Embryonic facial prominence (tissue), 1 donor: ENCODE measurements around the gene DMPK.
"Not testable (repeated sequence)": the region's sequence is repeated elsewhere in the genome, so short reads cannot be mapped to it uniquely, and the experiment has no call there.

Experiments used
- DNase-seq: peaks from one replicate; pipeline ENCODE4 v3.0.0-alpha.2; 2016; ENCODE audit errors: extremely low spot score

DMPK gene

GRCh38 chr19:45745606-45746005, 36.7 kb downstream of the DMPK start:
- no peak for DNase-seq

GRCh38 chr19:45742969-45743368, 39.3 kb downstream of the DMPK start:
- no peak for DNase-seq

GRCh38 chr19:45739498-45740439, 42.5 kb downstream of the DMPK start:
- DNase-seq = no peak

- DNase-seq = no peak
Measured at GRCh38 chr19:45733160-45733810, 49.0 kb downstream of the DMPK start, which contains the start of gene MEIOSIN. MEIOSIN (plus strand) TSS chr19:45733439; CDS start chr19:45735377, 1,938 bp downstream.

GRCh38 chr19:45730368-45731288, 51.7 kb downstream of the DMPK start, which contains the start of gene FBXO46:
FBXO46 (minus strand) TSS chr19:45730896; CDS start chr19:45713495, 17,401 bp downstream.
- peak; percentile 98 for DNase-seq

- DNase-seq = no peak
Measured at GRCh38 chr19:45729800-45730290, 52.4 kb downstream of the DMPK start.

GRCh38 chr19:45728683-45729082, 53.6 kb downstream of the DMPK start:
- DNase-seq = not testable (repeated sequence)

- DNase-seq = not testable (repeated sequence)
Measured at GRCh38 chr19:45720065-45720464, 62.2 kb downstream of the DMPK start.
